GM10248 (cell line): ENCODE data around the gene DLG4.
A peak's percentile ranks its signal among the peaks of the same experiment; 100 is the strongest.

Experiments
- CTCF ChIA-PET: fragments of 300-600 bp; sonication (Branson Sonifier 250); formaldehyde crosslinking; extraction: SDS; loops from one replicate; lab custom pipeline; 2021; ENCODE audit warnings: antibody characterized with exemption; lab: Yijun Ruan, JAX
- POLR2A ChIA-PET: fragments of 350-650 bp; sonication (Branson Sonifier 250); formaldehyde crosslinking; extraction: SDS; loops from one replicate; lab custom pipeline; 2020; ENCODE audit warnings: antibody characterized with exemption; lab: Yijun Ruan, JAX
- DNase-seq: peaks from one replicate; pipeline ENCODE4 v3.0.0; 2012; ENCODE audit errors: extremely low spot score
- TF ChIP-seq, protein P1 (sequence below): IDR thresholded peaks from 2 replicates; pipeline ENCODE4 v1.5.1; 2012; ENCODE audit warnings: mild to moderate bottlenecking, low read depth; ENCODE audit errors: extremely low read depth, missing control alignments, control extremely low read depth

Gene DLG4

DNA sequence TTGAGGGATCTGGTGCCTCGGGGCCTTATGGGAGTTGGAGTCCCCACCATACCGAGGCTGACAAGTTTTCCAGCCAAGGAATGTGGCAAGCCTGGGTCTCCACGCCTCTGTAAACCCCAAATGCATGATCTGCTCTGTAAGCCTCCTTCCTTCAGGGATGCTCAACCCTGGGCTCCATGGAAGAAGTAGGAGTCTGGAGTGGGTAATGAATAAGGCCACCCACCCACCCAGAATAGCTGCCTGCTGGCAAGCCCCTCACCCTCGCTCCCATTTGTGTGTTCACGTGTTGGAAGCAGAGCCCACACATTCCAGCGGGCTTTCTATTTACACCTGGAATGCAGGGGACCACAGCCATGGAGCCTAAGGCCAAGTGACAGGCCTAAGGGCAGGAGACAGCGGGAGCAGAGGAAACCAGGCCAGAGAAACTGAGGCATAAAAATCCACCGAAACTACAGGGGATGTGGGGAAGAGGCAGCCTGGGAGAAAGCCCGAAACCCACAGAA lies 4.4 kb downstream of the DLG4 start:
- POLR2A ChIA-PET, result interaction anchor here (0.6 to 1.6 kb wide), 3 partner anchors 169 to 1224 kb away, joined by 3 to 5 read pairs (median 3); no protein-coding TSS in a partner anchor
- no peak for DNase-seq
- CTCF ChIA-PET, result interaction anchor here (1.0 kb wide), 1 partner anchor 82 kb away, joined by 3 read pairs; no protein-coding TSS in a partner anchor
- TF ChIP-seq, protein P1, sequence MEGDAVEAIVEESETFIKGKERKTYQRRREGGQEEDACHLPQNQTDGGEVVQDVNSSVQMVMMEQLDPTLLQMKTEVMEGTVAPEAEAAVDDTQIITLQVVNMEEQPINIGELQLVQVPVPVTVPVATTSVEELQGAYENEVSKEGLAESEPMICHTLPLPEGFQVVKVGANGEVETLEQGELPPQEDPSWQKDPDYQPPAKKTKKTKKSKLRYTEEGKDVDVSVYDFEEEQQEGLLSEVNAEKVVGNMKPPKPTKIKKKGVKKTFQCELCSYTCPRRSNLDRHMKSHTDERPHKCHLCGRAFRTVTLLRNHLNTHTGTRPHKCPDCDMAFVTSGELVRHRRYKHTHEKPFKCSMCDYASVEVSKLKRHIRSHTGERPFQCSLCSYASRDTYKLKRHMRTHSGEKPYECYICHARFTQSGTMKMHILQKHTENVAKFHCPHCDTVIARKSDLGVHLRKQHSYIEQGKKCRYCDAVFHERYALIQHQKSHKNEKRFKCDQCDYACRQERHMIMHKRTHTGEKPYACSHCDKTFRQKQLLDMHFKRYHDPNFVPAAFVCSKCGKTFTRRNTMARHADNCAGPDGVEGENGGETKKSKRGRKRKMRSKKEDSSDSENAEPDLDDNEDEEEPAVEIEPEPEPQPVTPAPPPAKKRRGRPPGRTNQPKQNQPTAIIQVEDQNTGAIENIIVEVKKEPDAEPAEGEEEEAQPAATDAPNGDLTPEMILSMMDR, result no peak

GRCh38 chr17:7214300-7215135 lies 5.1 kb downstream of the DLG4 start:
- POLR2A ChIA-PET, result interaction anchor here (0.6 to 1.6 kb wide), 3 partner anchors 28 to 207 kb away, joined by 3 read pairs; no protein-coding TSS in a partner anchor
- peak; percentile 97 for DNase-seq
- TF ChIP-seq, protein P1, result peak; percentile 32
- CTCF ChIA-PET, result interaction anchor here (0.8 to 1.5 kb wide), 4 partner anchors 37 to 179 kb away, joined by 3 read pairs; partner anchors contain the start of gene SLC16A13

GRCh38 chr17:7213895-7214299 lies 5.7 kb downstream of the DLG4 start:
- DNase-seq, result no peak
- ChIA-PET CTCF (interaction anchor here (0.8 to 1.5 kb wide), 4 partner anchors 37 to 178 kb away, joined by 3 read pairs; partner anchors contain the start of gene SLC16A13), POLR2A (interaction anchor here (0.8 to 1.6 kb wide), 2 partner anchors 29 to 167 kb away, joined by 3 read pairs; no protein-coding TSS in a partner anchor)
- TF ChIP-seq, protein P1, result peak; percentile 33

GRCh38 chr17:7211491-7212273 lies 8.0 kb downstream of the DLG4 start:
- DNase-seq, result no peak
- CTCF ChIA-PET, result no interaction called here
- POLR2A ChIA-PET, result no interaction called here
- TF ChIP-seq, protein P1, result no peak

DNA sequence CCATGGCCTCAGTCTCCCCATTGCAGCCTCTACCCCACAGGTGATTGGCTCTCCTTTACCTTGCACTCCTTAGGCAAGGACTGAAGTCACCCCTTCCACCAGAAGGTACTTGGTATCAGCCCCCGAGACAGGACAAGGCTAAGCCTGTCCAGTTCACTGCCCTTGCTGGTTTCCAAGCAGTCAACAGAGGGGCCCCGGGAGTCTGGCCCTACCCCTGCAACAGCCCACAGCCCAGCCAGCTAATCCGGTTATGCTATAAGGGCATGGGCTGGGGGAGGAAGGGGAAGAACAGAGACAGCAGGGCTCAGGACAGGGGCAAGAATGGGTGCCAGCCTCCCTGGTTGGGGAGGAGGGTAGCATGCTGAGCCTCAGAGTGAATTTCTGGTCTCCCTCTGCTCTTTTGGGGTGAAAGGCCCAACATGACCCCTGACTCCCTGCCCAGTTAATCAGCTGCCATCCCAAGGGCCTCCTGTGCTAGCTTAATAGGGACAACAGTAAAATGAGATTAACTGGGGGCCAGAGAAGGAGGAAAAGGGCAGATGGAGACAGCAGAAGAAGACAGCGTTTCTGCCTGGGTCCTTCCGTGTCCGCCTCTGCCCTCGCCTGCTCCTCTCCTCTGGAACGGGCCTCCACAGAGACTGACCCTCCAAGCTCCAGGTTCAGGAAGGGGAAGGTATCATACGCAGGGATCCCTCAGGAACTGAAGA lies 10.7 kb downstream of the DLG4 start:
- TF ChIP-seq, protein P1, result no peak
- CTCF ChIA-PET, result interaction anchor here (2.2 kb wide), 1 partner anchor 11 kb away, joined by 6 read pairs; the partner anchor contains the start of genes ACADVL and DLG4
- POLR2A ChIA-PET, result no interaction called here

More for the DNA sequence above, 10.7 kb downstream of the DLG4 start:
- DNase-seq, result no peak
